HepG2 (cell line): ENCODE data around the gene RCCD1. TPM values are rescaled to one million over a fixed set of nuclear protein-coding genes. Genes with fewer than 3 reads are reported as not detected.
A peak's percentile ranks its signal among the peaks of the same experiment; 100 is the strongest.

Experiments used
- AGO1 ChIP-seq: fragments of 200-400 bp; formaldehyde crosslinking; IDR thresholded peaks from 2 replicates; pipeline ENCODE4 v1.6.1; 2017; ENCODE audit warnings: mild to moderate bottlenecking, low read depth, low read length, moderate library complexity; ENCODE audit not compliant: poor library complexity, severe bottlenecking
- ATM ChIP-seq: fragments of 450-650 bp; IDR thresholded peaks from 2 replicates; pipeline ENCODE4 v1.7.1; 2017; ENCODE audit warnings: mild to moderate bottlenecking, borderline replicate concordance
- BCLAF1 ChIP-seq: fragments of 450-650 bp; IDR thresholded peaks from 2 replicates; pipeline ENCODE4 v1.6.1; 2017; ENCODE audit warnings: mild to moderate bottlenecking
- DPF2 ChIP-seq: sonication (generic); formaldehyde crosslinking; IDR thresholded peaks from 2 replicates; pipeline ENCODE4 v1.4.0; 2020; ENCODE audit warnings: mild to moderate bottlenecking, low read depth, missing genetic modification reagents, borderline replicate concordance
- DRAP1 ChIP-seq: IDR thresholded peaks from 2 replicates; pipeline ENCODE4 v1.6.1; 2016; ENCODE audit warnings: missing genetic modification reagents, missing compliant biosample characterization
- DZIP1 ChIP-seq: sonication (generic); formaldehyde crosslinking; IDR thresholded peaks from 2 replicates; pipeline ENCODE4 v1.5.0; 2020; ENCODE audit warnings: mild to moderate bottlenecking, missing genetic modification reagents
- FOXK2 ChIP-seq: fragments of 450-650 bp; IDR thresholded peaks from 2 replicates; pipeline ENCODE4 v1.6.1; 2016
- GMEB1 ChIP-seq: sonication (generic); formaldehyde crosslinking; IDR thresholded peaks from 2 replicates; pipeline ENCODE4 v1.5.1; 2020; ENCODE audit warnings: missing genetic modification reagents, mild to moderate bottlenecking, borderline replicate concordance
- HNF4G ChIP-seq, 2 experiments: sonication (generic) in 1 of 2; formaldehyde crosslinking in 1 of 2; IDR thresholded peaks; 2 replicates each; pipeline versions ENCODE4 v1.4.0 to v1.6.1; 2011 to 2020; ENCODE audit warnings: borderline replicate concordance in 2 of 2, low read depth in 2 of 2, mild to moderate bottlenecking in 2 of 2, low read length in 1 of 2, missing genetic modification reagents in 1 of 2, moderate library complexity in 1 of 2
- HNRNPL ChIP-seq: fragments of 200-400 bp; formaldehyde crosslinking; IDR thresholded peaks from 2 replicates; pipeline ENCODE4 v1.6.1; 2017; ENCODE audit warnings: mild to moderate bottlenecking, low read depth, low read length
- SUZ12 ChIP-seq: fragments of 150-350 bp; IDR thresholded peaks from 2 replicates; pipeline ENCODE4 v1.6.1; 2014; ENCODE audit warnings: low read depth, low read length
- ZNF20 ChIP-seq: sonication (generic); formaldehyde crosslinking; IDR thresholded peaks from 2 replicates; pipeline ENCODE4 v1.4.0; 2020; ENCODE audit warnings: mild to moderate bottlenecking, moderate library complexity, missing genetic modification reagents
- ZNF296 ChIP-seq: sonication (generic); formaldehyde crosslinking; conservative IDR thresholded peaks from 2 replicates; pipeline ENCODE4 v1.5.0; 2020; ENCODE audit warnings: mild to moderate bottlenecking, missing genetic modification reagents
- ZNF34 ChIP-seq: sonication (generic); formaldehyde crosslinking; IDR thresholded peaks from 2 replicates; pipeline ENCODE4 v1.4.0; 2020; ENCODE audit warnings: mild to moderate bottlenecking, missing genetic modification reagents, borderline replicate concordance
- ZNF441 ChIP-seq: sonication (generic); formaldehyde crosslinking; IDR thresholded peaks from 2 replicates; pipeline ENCODE4 v1.7.0; 2021; ENCODE audit warnings: missing genetic modification reagents, borderline replicate concordance
- ZNF484 ChIP-seq: sonication (generic); formaldehyde crosslinking; IDR thresholded peaks from 2 replicates; pipeline ENCODE4 v1.5.1; 2020; ENCODE audit warnings: mild to moderate bottlenecking, low read depth, missing genetic modification reagents, borderline replicate concordance
- ZNF577 ChIP-seq: sonication (generic); formaldehyde crosslinking; IDR thresholded peaks from 2 replicates; pipeline ENCODE4 v1.4.0; 2020; ENCODE audit warnings: mild to moderate bottlenecking, low read depth, missing genetic modification reagents, borderline replicate concordance
- ZNF780A ChIP-seq: sonication (generic); formaldehyde crosslinking; IDR thresholded peaks from 2 replicates; pipeline ENCODE4 v1.8.0; 2022; ENCODE audit warnings: mild to moderate bottlenecking, missing genetic modification reagents, moderate library complexity
- ZSCAN31 ChIP-seq: sonication (generic); formaldehyde crosslinking; IDR thresholded peaks from 2 replicates; pipeline ENCODE4 v1.5.0; 2020; ENCODE audit warnings: low read depth, mild to moderate bottlenecking, missing genetic modification reagents
- polyA plus RNA-seq, 8 experiments: library from polyadenylated mRNA; depleted of rRNA in 3 of 8; stranded (reverse) in 7 of 8; unstranded in 1 of 8; fragments of >200 nt; fragmentation: Illumina TruSeq in 4 of 8; extraction: Trizol in 4 of 8; gene quantifications; 2 replicates each; pipeline versions ENCODE4 v1.2.1 to v1.2.3, GENCODE V29; 2011 to 2016; ENCODE audit warnings: low read depth in 4 of 8, missing spikeins in 1 of 8, mixed read lengths in 1 of 8; ENCODE audit not compliant: insufficient read depth in 1 of 8
- total RNA-seq, 5 experiments: library from RNA; depleted of rRNA; stranded (reverse); fragments of >200 nt; fragmentation: Illumina TruSeq; extraction: Trizol; gene quantifications; 2 replicates each; pipeline ENCODE4 v1.2.3, GENCODE V29; 2016; ENCODE audit warnings: low read depth in 1 of 5

Gene RCCD1
- total and polyA plus RNA-seq, 2 of the 13 experiments (the other 11 are each of a cell fraction or from before 2014, with no cell fraction given), result 14.1 to 15.1 TPM

- peak; percentile 78 for TF ChIP-seq GMEB1 (CRISPR knock-in tag)
- TF ChIP-seq HNF4G (IDR thresholded peaks at IDR 0.05; ENCODE audit: borderline replicate concordance, low read depth, low read length), result no peak
- no peak; the same call in 1 of the 2 replicates for TF ChIP-seq HNF4G (CRISPR knock-in tag; IDR thresholded peaks at IDR 0.05; ENCODE audit: borderline replicate concordance, low read depth)
- TF ChIP-seq DZIP1 (CRISPR knock-in tag), result no peak
- TF ChIP-seq ZNF577 (CRISPR knock-in tag), result no peak
- no peak for TF ChIP-seq ZNF780A
- TF ChIP-seq DPF2 (CRISPR knock-in tag), result no peak
- 0 out of 2 replicates have a peak, but pooled peaks have one; percentile 40 for TF ChIP-seq DRAP1 (CRISPR knock-in tag)
- TF ChIP-seq ZNF20 (CRISPR knock-in tag), result 0 out of 2 replicates have a peak, but pooled peaks have one; percentile 69
- TF ChIP-seq FOXK2, result no peak
- TF ChIP-seq ZNF441 (CRISPR knock-in tag), result no peak
- TF ChIP-seq ZSCAN31 (CRISPR knock-in tag), result no peak
- no peak for TF ChIP-seq AGO1
- no peak for TF ChIP-seq ZNF484 (CRISPR knock-in tag)
- no peak for TF ChIP-seq ATM
- no peak for TF ChIP-seq SUZ12
- TF ChIP-seq HNRNPL, result 0 out of 2 replicates have a peak, but pooled peaks have one; percentile 44
- no peak for TF ChIP-seq BCLAF1
- no peak for TF ChIP-seq ZNF34
- TF ChIP-seq ZNF296 (CRISPR knock-in tag), result no peak
Observed at GRCh38 chr15:90931828-90932659, 22.6 kb upstream of the RCCD1 start, which contains the start of gene HDDC3 (continued).
